HCT116 (cell line): Measurements from ENCODE around the gene GFER. TPM values are rescaled to one million over a fixed set of nuclear protein-coding genes. Genes with fewer than 3 reads are reported as not detected.

ENCODE experiments used
- ATAC-seq: fragments of 200-7000 bp; cut with Tn5 transposase; 2 replicates; pipeline ENCODE4 v1.9.1; 2020; ENCODE audit warnings: mild to moderate bottlenecking, moderate library complexity
- BruUV-seq: library from RNA; stranded (reverse); fragments of 400-500 nt; replicated peaks from 2 replicates; lab custom pipeline; 2021; lab: Mats Ljungman, UMichigan
- CTCF ChIA-PET: fragments of 300-600 bp; sonication (Branson Sonifier 250); formaldehyde crosslinking; loops from one replicate; lab custom pipeline; 2021; ENCODE audit warnings: antibody characterized with exemption; lab: Charles Lee
- POLR2A ChIA-PET: fragments of 300-600, 350-600 bp; sonication (Branson Sonifier 250); formaldehyde crosslinking; loops from one replicate; lab custom pipeline; 2021; ENCODE audit warnings: antibody characterized with exemption; lab: Charles Lee
- RAD21 ChIA-PET, 2 experiments: fragments of 300-600 bp; sonication (Branson Sonifier 250); formaldehyde crosslinking; loops; one replicate each; lab custom pipeline; 2023; ENCODE audit warnings: low total read pairs in 2 of 2; ENCODE audit not compliant: uncharacterized antibody in 2 of 2, unreplicated experiment in 2 of 2, low non-redundant PET in 1 of 2; lab: Charles Lee
- DNase-seq: peaks from one replicate; pipeline ENCODE4 v3.0.0-alpha.2; 2010; ENCODE audit warnings: low read depth, low spot score
- H2AFZ ChIP-seq: fragments of 200-600 bp; shearing (Covaris generic), sonication (generic); 2 replicates; pipeline ENCODE4 v1.6.1; 2017; ENCODE audit warnings: low read depth, mixed run types, mixed read lengths, antibody characterized with exemption, low read length; ENCODE audit not compliant: poor library complexity, severe bottlenecking
- H3K27ac ChIP-seq: 2 replicates; pipeline ENCODE4 v1.5.1; 2012; ENCODE audit warnings: low read depth, low read length
- H3K27me3 ChIP-seq: fragments of 200-600 bp; sonication (generic); 2 replicates; pipeline ENCODE4 v1.6.1; 2016; ENCODE audit warnings: mixed run types, low read length, mixed read lengths; ENCODE audit not compliant: insufficient read depth
- H3K36me3 ChIP-seq, 2 experiments: fragments of 200-500 bp in 1 of 2; fragments of 200-600 bp in 1 of 2; sonication (Bioruptor generic) in 1 of 2; sonication (generic) in 1 of 2; 2 replicates each; pipeline versions ENCODE4 v1.5.1 to v1.6.1; 2014 to 2016; ENCODE audit warnings: low read length in 2 of 2, inconsistent platforms in 1 of 2, mixed read lengths in 1 of 2, mixed run types in 1 of 2; ENCODE audit not compliant: insufficient read depth in 2 of 2, control insufficient read depth in 1 of 2
- H3K4me1 ChIP-seq, 2 experiments: fragments of 200-600 bp in 1 of 2; sonication (generic) in 1 of 2; 2 replicates each; pipeline versions ENCODE4 v1.5.1 to v1.6.1; 2012 to 2017; ENCODE audit warnings: low read length in 2 of 2, inconsistent platforms in 1 of 2, mild to moderate bottlenecking in 1 of 2, mixed read lengths in 1 of 2, mixed run types in 1 of 2, moderate library complexity in 1 of 2; ENCODE audit not compliant: insufficient read depth in 2 of 2, control insufficient read depth in 1 of 2
- H3K4me2 ChIP-seq: fragments of 200-600 bp; sonication (generic); 2 replicates; pipeline ENCODE4 v1.6.1; 2017; ENCODE audit warnings: mixed run types, low read length, mixed read lengths
- H3K4me3 ChIP-seq, 2 experiments: fragments of 200-600 bp in 1 of 2; sonication (generic) in 1 of 2; replicated peaks in 1 of 2; 2 replicates each; pipeline ENCODE4 v1.5.1; 2011 to 2016; ENCODE audit warnings: low read length in 2 of 2, control low read depth in 1 of 2, low read depth in 1 of 2, mild to moderate bottlenecking in 1 of 2, mixed read lengths in 1 of 2, mixed run types in 1 of 2
- H3K79me2 ChIP-seq: fragments of 200-600 bp; sonication (generic); 2 replicates; pipeline ENCODE4 v1.6.1; 2017; ENCODE audit warnings: mild to moderate bottlenecking, mixed run types, low read length, moderate library complexity, mixed read lengths; ENCODE audit not compliant: insufficient read depth
- H3K9ac ChIP-seq: fragments of 200-600 bp; sonication (generic); 2 replicates; pipeline ENCODE4 v1.6.1; 2016; ENCODE audit warnings: low read length, mixed read lengths
- H3K9me2 ChIP-seq: fragments of 200-600 bp; sonication (generic), shearing (Covaris generic); 2 replicates; pipeline ENCODE4 v1.6.1; 2017; ENCODE audit warnings: mixed run types, mild to moderate bottlenecking, moderate library complexity; ENCODE audit not compliant: insufficient read depth
- H3K9me3 ChIP-seq, 2 experiments: fragments of 200-500 bp in 1 of 2; fragments of 200-600 bp in 1 of 2; sonication (Bioruptor generic) in 1 of 2; sonication (generic) in 1 of 2; 2 replicates each; pipeline ENCODE4 v1.6.1; 2014 to 2017; ENCODE audit warnings: low read length in 2 of 2, mixed read lengths in 2 of 2, inconsistent platforms in 1 of 2, low read depth in 1 of 2, mild to moderate bottlenecking in 1 of 2, mixed run types in 1 of 2, moderate library complexity in 1 of 2; ENCODE audit not compliant: control insufficient read depth in 1 of 2, insufficient read depth in 1 of 2
- H4K20me1 ChIP-seq: fragments of 200-600 bp; sonication (generic), shearing (Covaris generic); 2 replicates; pipeline ENCODE4 v1.6.1; 2017; ENCODE audit warnings: mixed run types, mild to moderate bottlenecking, moderate library complexity; ENCODE audit not compliant: insufficient read depth
- EZH2phosphoT487 ChIP-seq: fragments of 200-600 bp; IDR thresholded peaks from 2 replicates; pipeline ENCODE4 v1.6.1; 2018; ENCODE audit warnings: antibody characterized with exemption, borderline replicate concordance
- JUND ChIP-seq: IDR thresholded peaks from 2 replicates; pipeline ENCODE4 v1.6.1; 2012
- POLR2A ChIP-seq: IDR thresholded peaks from 2 replicates; pipeline ENCODE4 v1.7.0; 2011; ENCODE audit warnings: borderline replicate concordance; ENCODE audit not compliant: insufficient read depth, insufficient read length; ENCODE audit errors: extremely low read depth
- POLR2AphosphoS5 ChIP-seq: IDR thresholded peaks from 2 replicates; pipeline ENCODE4 v1.6.1; 2011; ENCODE audit warnings: mild to moderate bottlenecking, low read depth, low read length, moderate library complexity
- YY1 ChIP-seq: IDR thresholded peaks from 2 replicates; pipeline ENCODE4 v1.6.1; 2011; ENCODE audit warnings: low read length, low read depth, moderate library complexity, mild to moderate bottlenecking; ENCODE audit not compliant: insufficient replicate concordance; ENCODE audit errors: extremely low read depth
- ZFX ChIP-seq: fragments of 450-650 bp; IDR thresholded peaks from 2 replicates; pipeline ENCODE4 v1.6.1; 2017
- intact Hi-C: fragments of 100-400 bp; cut with micrococcal nuclease; formaldehyde crosslinking; loops from 2 replicates; pipeline ENCODE4 v1.10.0; 2022
- total RNA-seq: library from RNA; stranded (reverse); gene quantifications from one replicate; pipeline ENCODE4 v1.2.1, GENCODE V29; 2021; ENCODE audit not compliant: unreplicated experiment
- TF ChIP-seq, protein P1 (sequence below): IDR thresholded peaks from 2 replicates; pipeline ENCODE4 v1.6.1; 2011; ENCODE audit warnings: mild to moderate bottlenecking, low read length, moderate library complexity; ENCODE audit not compliant: insufficient replicate concordance; ENCODE audit errors: extremely low read depth

GFER gene
- total RNA-seq, 1 experiment from 2014 or later, result 47.3 TPM

DNA sequence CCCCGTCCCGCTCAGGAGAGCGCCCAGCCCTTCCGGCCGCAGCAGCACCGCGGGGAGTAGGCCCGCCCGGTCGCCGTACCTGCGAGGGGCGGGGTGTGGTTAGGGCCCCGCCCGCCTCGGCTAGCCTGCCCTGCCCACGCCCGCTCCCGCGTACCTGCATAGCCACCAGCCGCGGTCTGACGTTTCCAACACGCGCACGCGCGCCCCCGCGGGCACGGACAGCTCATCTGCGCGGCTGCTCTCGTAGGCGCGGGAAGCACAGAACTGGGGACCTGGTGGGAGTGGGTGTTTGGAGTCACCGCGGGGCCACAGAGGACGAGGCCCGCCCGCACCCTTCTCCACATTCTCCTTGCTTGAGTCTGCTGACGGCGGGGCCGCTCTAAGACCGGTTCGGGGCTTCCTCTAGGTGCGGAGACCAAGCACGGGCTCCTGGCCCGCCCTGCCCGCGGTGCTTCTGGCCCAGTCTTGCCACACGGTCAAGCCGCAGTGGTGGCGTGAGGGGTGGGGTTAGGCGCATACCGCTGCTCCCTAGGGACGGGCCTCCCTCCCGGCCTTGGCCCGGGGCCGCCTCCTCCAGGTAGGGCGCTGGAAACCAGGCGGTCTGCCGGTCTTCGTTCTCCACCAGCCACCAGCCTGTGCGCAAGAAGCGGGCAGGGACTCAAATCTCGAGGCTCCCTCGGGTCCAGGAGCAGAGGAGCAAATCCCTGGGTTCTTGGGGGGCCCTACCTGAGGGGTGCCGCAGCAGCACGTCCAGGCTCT is 4.5 kb upstream of the GFER start:
- peak overlapping the region; percentile 84 for H3K9ac ChIP-seq
- no peaks in the 10 kb centered on the region for H3K9me3 ChIP-seq
- intact Hi-C loops, result no loop called here
- peak overlapping the region; percentile 97 for H3K4me2 ChIP-seq
- no peaks in the 10 kb centered on the region for H4K20me1 ChIP-seq
- no peaks in the 10 kb centered on the region for H3K9me2 ChIP-seq
- peaks cover 8% of the 10 kb centered on the region for H3K79me2 ChIP-seq
- H3K4me3 ChIP-seq, result peak overlapping the region; percentile 60 to 65
- ChIA-PET CTCF (interaction anchor here (1.0 to 1.7 kb wide), 2 partner anchors 15 to 161 kb away, joined by 3 to 8 read pairs; partner anchors contain the start of gene RPS2), RAD21 (no interaction called here), POLR2A (interaction anchor here (1.5 to 12.5 kb wide), 4 partner anchors 9 to 176 kb away, joined by 5 to 104 read pairs (median 10); partner anchors contain the start of genes NDUFB10, RNF151, RPS2 and TRAF7)
- TF ChIP-seq, protein P1, sequence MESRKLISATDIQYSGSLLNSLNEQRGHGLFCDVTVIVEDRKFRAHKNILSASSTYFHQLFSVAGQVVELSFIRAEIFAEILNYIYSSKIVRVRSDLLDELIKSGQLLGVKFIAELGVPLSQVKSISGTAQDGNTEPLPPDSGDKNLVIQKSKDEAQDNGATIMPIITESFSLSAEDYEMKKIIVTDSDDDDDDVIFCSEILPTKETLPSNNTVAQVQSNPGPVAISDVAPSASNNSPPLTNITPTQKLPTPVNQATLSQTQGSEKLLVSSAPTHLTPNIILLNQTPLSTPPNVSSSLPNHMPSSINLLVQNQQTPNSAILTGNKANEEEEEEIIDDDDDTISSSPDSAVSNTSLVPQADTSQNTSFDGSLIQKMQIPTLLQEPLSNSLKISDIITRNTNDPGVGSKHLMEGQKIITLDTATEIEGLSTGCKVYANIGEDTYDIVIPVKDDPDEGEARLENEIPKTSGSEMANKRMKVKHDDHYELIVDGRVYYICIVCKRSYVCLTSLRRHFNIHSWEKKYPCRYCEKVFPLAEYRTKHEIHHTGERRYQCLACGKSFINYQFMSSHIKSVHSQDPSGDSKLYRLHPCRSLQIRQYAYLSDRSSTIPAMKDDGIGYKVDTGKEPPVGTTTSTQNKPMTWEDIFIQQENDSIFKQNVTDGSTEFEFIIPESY, result peak; percentile 50
- TF ChIP-seq EZH2phosphoT487 (no peak), ZFX (peak; percentile 48; the same call in 1 of the 2 replicates), POLR2AphosphoS5 (peak; percentile 91), JUND (no peak), YY1 (peak; percentile 26), POLR2A (peak; percentile 74)
- peaks cover 0 to 34% of the 10 kb centered on the region in 2 experiments; a peak in 2 of 4 replicates for H3K36me3 ChIP-seq
- DNase-seq (no peak), ATAC-seq (peak; percentile 65)
- TSS peak; percentile 60 for BruUV-seq
- peak overlapping the region; percentile 88 for H3K27ac ChIP-seq
- H3K27me3 ChIP-seq, result no peaks in the 10 kb centered on the region
- peaks cover 40 to 65% of the 10 kb centered on the region in 2 experiments for H3K4me1 ChIP-seq
- no peak overlapping the region for H2AFZ ChIP-seq
